Mesendoderm (in vitro differentiated cells): ENCODE measurements around the gene MBLAC1.

ENCODE experiments used
- DNase-seq: peaks from one replicate; pipeline ENCODE4 v3.0.0; 2013
- H2AK5ac ChIP-seq: 2 replicates; pipeline ENCODE4 v1.6.1; 2013; ENCODE audit warnings: low read length, inconsistent platforms
- H2BK120ac ChIP-seq: 2 replicates; pipeline ENCODE4 v1.6.1; 2013; ENCODE audit warnings: low read depth, mild to moderate bottlenecking, low read length, moderate library complexity, mixed read lengths
- H2BK15ac ChIP-seq: replicated peaks from 2 replicates; pipeline ENCODE4 v1.6.1; 2013; ENCODE audit warnings: low read depth, mild to moderate bottlenecking, moderate library complexity
- H2BK5ac ChIP-seq: 2 replicates; pipeline ENCODE4 v1.6.1; 2013; ENCODE audit warnings: low read length, inconsistent platforms
- H3K18ac ChIP-seq: 2 replicates; pipeline ENCODE4 v1.6.1; 2013; ENCODE audit warnings: mild to moderate bottlenecking, low read length, mixed read lengths
- H3K23ac ChIP-seq: one replicate; pipeline ENCODE4 v1.6.1; 2013; ENCODE audit warnings: low read length
- H3K27ac ChIP-seq: 2 replicates; pipeline ENCODE4 v1.5.1; 2013; ENCODE audit warnings: low read depth, mild to moderate bottlenecking, inconsistent platforms, low read length, moderate library complexity
- H3K27me3 ChIP-seq: 2 replicates; pipeline ENCODE4 v1.6.1; 2013; ENCODE audit warnings: low read length, control low read depth, mild to moderate bottlenecking, inconsistent platforms; ENCODE audit not compliant: insufficient read depth, poor library complexity
- H3K36me3 ChIP-seq: 2 replicates; pipeline ENCODE4 v1.6.1; 2013; ENCODE audit warnings: low read length, inconsistent platforms; ENCODE audit not compliant: control insufficient read depth, insufficient read depth
- H3K4ac ChIP-seq: one replicate; pipeline ENCODE4 v1.6.1; 2013; ENCODE audit warnings: low read depth, mild to moderate bottlenecking, low read length, moderate library complexity
- H3K4me1 ChIP-seq: 2 replicates; pipeline ENCODE4 v1.6.1; 2013; ENCODE audit warnings: low read depth, low read length, inconsistent platforms; ENCODE audit not compliant: control insufficient read depth
- H3K4me2 ChIP-seq: 2 replicates; pipeline ENCODE4 v1.6.1; 2013; ENCODE audit warnings: low read length
- H3K4me3 ChIP-seq: 2 replicates; pipeline ENCODE4 v1.5.1; 2013; ENCODE audit warnings: mild to moderate bottlenecking, low read length
- H3K56ac ChIP-seq: one replicate; pipeline ENCODE4 v1.6.1; 2013; ENCODE audit warnings: low read length
- H3K79me1 ChIP-seq: 2 replicates; pipeline ENCODE4 v1.6.1; 2013; ENCODE audit warnings: low read length, inconsistent platforms
- H3K79me2 ChIP-seq: 2 replicates; pipeline ENCODE4 v1.6.1; 2013; ENCODE audit warnings: mild to moderate bottlenecking, low read length; ENCODE audit not compliant: control insufficient read depth, insufficient read depth
- H3K9ac ChIP-seq: 2 replicates; pipeline ENCODE4 v1.6.1; 2013; ENCODE audit warnings: low read length, inconsistent platforms
- H4K5ac ChIP-seq: one replicate; pipeline ENCODE4 v1.6.1; 2013; ENCODE audit warnings: low read length
- H4K8ac ChIP-seq: one replicate; pipeline ENCODE4 v1.6.1; 2013; ENCODE audit warnings: low read depth, mild to moderate bottlenecking, control low read depth, low read length, moderate library complexity
- WGBS: extraction: QIAGEN DNeasy Blood & Tissue Kit; methylation state at CpG from one replicate; pipeline ENCODE4 v1.1.7; 2013; ENCODE audit warnings: low lambda C conversion rate, missing lambda C conversion rate; ENCODE audit not compliant: insufficient coverage; ENCODE audit errors: extremely low coverage; 5-methylcytosine and 5-hydroxymethylcytosine counted together

MBLAC1 gene

GRCh38 chr7:100160067-100160466 is 33.3 kb downstream of the MBLAC1 start:
- no peak overlapping the region for H2BK15ac ChIP-seq
- no peak overlapping the region for H2AK5ac ChIP-seq
- peaks cover 11% of the 10 kb centered on the region for H3K36me3 ChIP-seq
- H3K4me2 ChIP-seq, result no peak overlapping the region
- no peak overlapping the region for H3K4ac ChIP-seq
- no peak overlapping the region for H3K23ac ChIP-seq
- H3K27me3 ChIP-seq, result no peaks in the 10 kb centered on the region
- no peak overlapping the region for H2BK5ac ChIP-seq
- no CpG with 5 or more reads among the region's 18 CpGs for WGBS
- DNase-seq, result no peak
- H3K79me2 ChIP-seq, result no peaks in the 10 kb centered on the region
- H3K27ac ChIP-seq, result no peak overlapping the region
- no peak overlapping the region for H3K18ac ChIP-seq
- H4K8ac ChIP-seq, result no peak overlapping the region
- H3K4me3 ChIP-seq, result no peak overlapping the region
- H3K4me1 ChIP-seq, result peaks cover 8% of the 10 kb centered on the region
- no peak overlapping the region for H3K9ac ChIP-seq
- peaks cover 14% of the 10 kb centered on the region for H3K79me1 ChIP-seq
- no peak overlapping the region for H2BK120ac ChIP-seq
- no peak overlapping the region for H3K56ac ChIP-seq
- H4K5ac ChIP-seq, result no peak overlapping the region

GRCh38 chr7:100163006-100163531 is 36.3 kb downstream of the MBLAC1 start:
- no peak overlapping the region for H3K4me2 ChIP-seq
- WGBS, result no CpG with 5 or more reads among the region's 6 CpGs
- no peak overlapping the region for H3K23ac ChIP-seq
- H3K4me3 ChIP-seq, result no peak overlapping the region
- no peaks in the 10 kb centered on the region for H3K79me1 ChIP-seq
- no peak overlapping the region for H2AK5ac ChIP-seq
- peak; percentile 76 for DNase-seq
- no peak overlapping the region for H4K5ac ChIP-seq
- no peak overlapping the region for H3K9ac ChIP-seq
- no peak overlapping the region for H2BK15ac ChIP-seq
- no peak overlapping the region for H3K56ac ChIP-seq
- no peak overlapping the region for H3K18ac ChIP-seq
- no peaks in the 10 kb centered on the region for H3K36me3 ChIP-seq
- no peaks in the 10 kb centered on the region for H3K27me3 ChIP-seq
- no peak overlapping the region for H3K27ac ChIP-seq
- no peak overlapping the region for H2BK5ac ChIP-seq
- H3K4ac ChIP-seq, result no peak overlapping the region
- peaks cover 9% of the 10 kb centered on the region for H3K4me1 ChIP-seq
- no peak overlapping the region for H2BK120ac ChIP-seq
- no peaks in the 10 kb centered on the region for H3K79me2 ChIP-seq
- H4K8ac ChIP-seq, result no peak overlapping the region

DNA sequence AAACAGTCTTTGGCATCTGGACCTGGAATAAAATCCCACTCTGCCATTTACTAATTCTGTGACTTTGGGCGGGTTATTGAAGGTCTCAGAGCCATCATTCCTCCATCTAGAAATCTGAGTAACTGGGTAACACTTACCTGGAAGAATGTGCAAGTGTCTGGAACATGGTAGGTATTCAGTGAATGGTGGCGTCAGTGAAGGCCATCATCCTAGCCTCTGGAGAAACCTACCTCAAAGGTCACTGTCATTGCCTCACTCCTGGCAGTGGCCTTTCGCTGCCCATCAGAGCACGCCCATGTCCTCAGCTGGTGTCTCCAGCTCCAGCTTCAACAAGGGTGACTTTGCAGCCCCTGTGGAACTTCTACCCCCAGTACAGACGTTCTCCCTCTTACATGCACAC is 37.1 kb downstream of the MBLAC1 start:
- Histone ChIP-seq H3K4ac (no peak overlapping the region), H3K9ac (no peak overlapping the region), H3K36me3 (no peaks in the 10 kb centered on the region), H3K4me3 (no peak overlapping the region), H3K4me2 (no peak overlapping the region), H2BK5ac (no peak overlapping the region), H3K23ac (no peak overlapping the region), H2AK5ac (no peak overlapping the region), H4K5ac (no peak overlapping the region), H3K27me3 (no peaks in the 10 kb centered on the region), H2BK120ac (no peak overlapping the region), H3K18ac (no peak overlapping the region), H3K56ac (no peak overlapping the region), H3K4me1 (peaks cover 9% of the 10 kb centered on the region), H3K79me1 (no peaks in the 10 kb centered on the region), H3K27ac (no peak overlapping the region), H4K8ac (no peak overlapping the region), H2BK15ac (no peak overlapping the region), H3K79me2 (no peaks in the 10 kb centered on the region)
- DNase-seq, result no peak
- WGBS, result no CpG with 5 or more reads among the region's 5 CpGs

- Histone ChIP-seq H2BK5ac (no peak overlapping the region), H4K5ac (no peak overlapping the region), H3K4me1 (peaks cover 11% of the 10 kb centered on the region), H3K9ac (peak overlapping the region; percentile 34), H3K18ac (peak overlapping the region; percentile 2), H2BK15ac (no peak overlapping the region), H3K79me2 (no peaks in the 10 kb centered on the region), H3K56ac (peak overlapping the region; percentile 69), H3K23ac (no peak overlapping the region), H3K4ac (no peak overlapping the region), H3K36me3 (no peaks in the 10 kb centered on the region), H3K79me1 (no peaks in the 10 kb centered on the region), H3K27me3 (no peaks in the 10 kb centered on the region), H4K8ac (no peak overlapping the region), H2BK120ac (no peak overlapping the region), H2AK5ac (no peak overlapping the region), H3K27ac (peak overlapping the region; percentile 14), H3K4me3 (no peak overlapping the region), H3K4me2 (no peak overlapping the region)
- DNase-seq, result no peak
- WGBS, result no CpG with 5 or more reads among the region's 16 CpGs
Measured at GRCh38 chr7:100166317-100166940, 39.7 kb downstream of the MBLAC1 start.

- no peaks in the 10 kb centered on the region for H3K27me3 ChIP-seq
- peak overlapping the region; percentile 36 for H2BK5ac ChIP-seq
- H3K4me1 ChIP-seq, result peaks cover 11% of the 10 kb centered on the region
- H2AK5ac ChIP-seq, result no peak overlapping the region
- no peaks in the 10 kb centered on the region for H3K79me1 ChIP-seq
- H3K18ac ChIP-seq, result no peak overlapping the region
- H4K8ac ChIP-seq, result no peak overlapping the region
- H3K56ac ChIP-seq, result peak overlapping the region; percentile 69
- H3K79me2 ChIP-seq, result no peaks in the 10 kb centered on the region
- no peak overlapping the region for H2BK120ac ChIP-seq
- H3K27ac ChIP-seq, result peak overlapping the region; percentile 32
- DNase-seq, result peak; percentile 75
- peak overlapping the region; percentile 91 for H3K4me2 ChIP-seq
- H3K4ac ChIP-seq, result no peak overlapping the region
- no CpG with 5 or more reads among the region's 14 CpGs for WGBS
- no peak overlapping the region for H3K23ac ChIP-seq
- no peak overlapping the region for H4K5ac ChIP-seq
- peak overlapping the region; percentile 66 for H3K9ac ChIP-seq
- H2BK15ac ChIP-seq, result no peak overlapping the region
- no peak overlapping the region for H3K4me3 ChIP-seq
- H3K36me3 ChIP-seq, result no peaks in the 10 kb centered on the region
Measured at GRCh38 chr7:100166970-100167911, 40.5 kb downstream of the MBLAC1 start.
